MG63 (cell line): ENCODE results near the gene FNDC3B. TPM values are rescaled to one million over a fixed set of nuclear protein-coding genes. Genes with fewer than 3 reads are reported as not detected.
A peak's percentile ranks its signal among the peaks of the same experiment; 100 is the strongest.

ENCODE experiments used
- DNase-seq: peaks from one replicate; pipeline ENCODE4 v3.0.0-alpha.2; 2020
- H3K27me3 ChIP-seq: fragments of 250-450 bp; sonication (Bioruptor Pico); 2 replicates; pipeline ENCODE4 v1.5.1; 2020; ENCODE audit warnings: mild to moderate bottlenecking, moderate library complexity
- H3K36me3 ChIP-seq: fragments of 250-450 bp; sonication (Bioruptor Pico); 2 replicates; pipeline ENCODE4 v1.5.1; 2020; ENCODE audit warnings: mild to moderate bottlenecking, moderate library complexity
- H3K4me3 ChIP-seq: fragments of 250-450 bp; sonication (Bioruptor Pico); 2 replicates; pipeline ENCODE4 v1.5.1; 2020; ENCODE audit warnings: mild to moderate bottlenecking, moderate library complexity
- H3K9me3 ChIP-seq: fragments of 250-450 bp; sonication (Bioruptor Pico); 2 replicates; pipeline ENCODE4 v1.5.1; 2020; ENCODE audit warnings: mild to moderate bottlenecking, moderate library complexity
- total RNA-seq: library from RNA; depleted of rRNA; stranded (reverse); fragments of >200 nt; shearing (Covaris generic); gene quantifications from 2 replicates; pipeline ENCODE4 v1.2.3, GENCODE V29; 2014; ENCODE audit warnings: low replicate concordance

Gene FNDC3B
- total RNA-seq, 1 experiment from 2014 or later, result 53.7 TPM

- Histone ChIP-seq H3K36me3 (peaks cover 18% of the 10 kb centered on the region), H3K4me3 (no peak overlapping the region), H3K27me3 (no peaks in the 10 kb centered on the region), H3K9me3 (no peaks in the 10 kb centered on the region)
- no peak for DNase-seq
These were observed 365.0 kb downstream of the FNDC3B start for GRCh38 chr3:172404237-172404962.

- Histone ChIP-seq H3K27me3 (no peaks in the 10 kb centered on the region), H3K4me3 (no peak overlapping the region)
These were observed 366.5 kb downstream of the FNDC3B start for GRCh38 chr3:172405914-172406313.

GRCh38 chr3:172407872-172408271 lies 368.5 kb downstream of the FNDC3B start:
- no peak overlapping the region for H3K4me3 ChIP-seq

More at GRCh38 chr3:172405914-172406313, 366.5 kb downstream of the FNDC3B start:
- no peaks in the 10 kb centered on the region for H3K9me3 ChIP-seq
- no peak for DNase-seq
- peaks cover 12% of the 10 kb centered on the region for H3K36me3 ChIP-seq

GRCh38 chr3:172410702-172411477 lies 371.5 kb downstream of the FNDC3B start:
- no peak for DNase-seq
- Histone ChIP-seq H3K36me3 (no peaks in the 10 kb centered on the region), H3K4me3 (no peak overlapping the region), H3K27me3 (peaks cover 4% of the 10 kb centered on the region), H3K9me3 (no peaks in the 10 kb centered on the region)

More at GRCh38 chr3:172407872-172408271, 368.5 kb downstream of the FNDC3B start:
- Histone ChIP-seq H3K36me3 (peaks cover 2% of the 10 kb centered on the region; the same call in 1 of the 2 replicates), H3K9me3 (no peaks in the 10 kb centered on the region), H3K27me3 (no peaks in the 10 kb centered on the region)
- DNase-seq, result no peak

- Histone ChIP-seq H3K4me3 (no peak overlapping the region), H3K27me3 (peaks cover 10% of the 10 kb centered on the region), H3K9me3 (no peaks in the 10 kb centered on the region), H3K36me3 (no peaks in the 10 kb centered on the region)
- no peak for DNase-seq
These were observed 372.1 kb downstream of the FNDC3B start for GRCh38 chr3:172411478-172411947.

GRCh38 chr3:172415323-172415722 lies 375.9 kb downstream of the FNDC3B start:
- no peak for DNase-seq
- H3K9me3 ChIP-seq, result 0 out of 2 replicates have a peak, but pooled peaks cover 2% of the 10 kb centered on the region
- peaks cover 10% of the 10 kb centered on the region for H3K27me3 ChIP-seq
- no peak overlapping the region for H3K4me3 ChIP-seq
- no peaks in the 10 kb centered on the region for H3K36me3 ChIP-seq

GRCh38 chr3:172437713-172438112 lies 398.3 kb downstream of the FNDC3B start:
- H3K4me3 ChIP-seq, result no peak overlapping the region

GRCh38 chr3:172438186-172438585 lies 398.8 kb downstream of the FNDC3B start:
- Histone ChIP-seq H3K27me3 (peaks cover 17% of the 10 kb centered on the region), H3K9me3 (no peaks in the 10 kb centered on the region; the same call in 1 of the 2 replicates), H3K36me3 (no peaks in the 10 kb centered on the region), H3K4me3 (no peak overlapping the region)
- DNase-seq, result no peak

More at GRCh38 chr3:172437713-172438112, 398.3 kb downstream of the FNDC3B start:
- DNase-seq, result no peak
- Histone ChIP-seq H3K36me3 (no peaks in the 10 kb centered on the region), H3K9me3 (no peaks in the 10 kb centered on the region; the same call in 1 of the 2 replicates), H3K27me3 (peaks cover 16% of the 10 kb centered on the region)

GRCh38 chr3:172441581-172441980 lies 402.2 kb downstream of the FNDC3B start:
- Histone ChIP-seq H3K4me3 (no peak overlapping the region), H3K9me3 (no peaks in the 10 kb centered on the region), H3K27me3 (peaks cover 33% of the 10 kb centered on the region), H3K36me3 (no peaks in the 10 kb centered on the region)
- DNase-seq, result no peak

GRCh38 chr3:172442606-172443005 lies 403.2 kb downstream of the FNDC3B start:
- DNase-seq, result no peak
- Histone ChIP-seq H3K27me3 (peaks cover 43% of the 10 kb centered on the region), H3K9me3 (no peaks in the 10 kb centered on the region), H3K36me3 (no peaks in the 10 kb centered on the region), H3K4me3 (no peak overlapping the region)

GRCh38 chr3:172444821-172445220 lies 405.4 kb downstream of the FNDC3B start:
- DNase-seq, result no peak
- Histone ChIP-seq H3K27me3 (peaks cover 61% of the 10 kb centered on the region), H3K4me3 (no peak overlapping the region), H3K9me3 (no peaks in the 10 kb centered on the region; the same call in none of the 2 replicates), H3K36me3 (no peaks in the 10 kb centered on the region)

GRCh38 chr3:172446198-172446597 lies 406.8 kb downstream of the FNDC3B start:
- no peak for DNase-seq
- no peak overlapping the region for H3K4me3 ChIP-seq
- H3K27me3 ChIP-seq, result peaks cover 59% of the 10 kb centered on the region
- H3K36me3 ChIP-seq, result no peaks in the 10 kb centered on the region
- H3K9me3 ChIP-seq, result peaks cover 2% of the 10 kb centered on the region

- Histone ChIP-seq H3K36me3 (no peaks in the 10 kb centered on the region), H3K4me3 (no peak within 1 kb of the TSS), H3K9me3 (peaks cover 2% of the 10 kb centered on the region), H3K27me3 (peaks cover 49% of the 10 kb centered on the region)
- DNase-seq, result no peak
These were observed 408.5 kb downstream of the FNDC3B start, which contains the start of gene GHSR for GRCh38 chr3:172447611-172448579. Gene GHSR, minus strand, starts transcription at chr3:172448456. Its CDS starts 43 bp downstream, at chr3:172448413.

- Histone ChIP-seq H3K36me3 (no peaks in the 10 kb centered on the region), H3K27me3 (peaks cover 43% of the 10 kb centered on the region), H3K4me3 (no peak overlapping the region), H3K9me3 (peaks cover 2% of the 10 kb centered on the region)
- DNase-seq, result no peak
These were observed 409.5 kb downstream of the FNDC3B start for GRCh38 chr3:172448661-172449465.

- DNase-seq, result peak; percentile 37
- Histone ChIP-seq H3K36me3 (no peaks in the 10 kb centered on the region), H3K27me3 (peaks cover 42% of the 10 kb centered on the region), H3K4me3 (no peak overlapping the region), H3K9me3 (peaks cover 2% of the 10 kb centered on the region)
These were observed 410.2 kb downstream of the FNDC3B start for GRCh38 chr3:172449466-172450149.
